WERI-Rb-1 (cell line): ENCODE measurements around the gene FARP2.
"Not testable (repeated sequence)": the region's sequence is repeated elsewhere in the genome, so short reads cannot be mapped to it uniquely, and the experiment has no call there.

Experiments used
- DNase-seq: peaks from one replicate; pipeline ENCODE4 v3.0.0-alpha.2; 2020
- H3K27ac ChIP-seq: fragments of 250-450 bp; sonication (Bioruptor Pico); 2 replicates; pipeline ENCODE4 v1.5.1; 2020; ENCODE audit warnings: mild to moderate bottlenecking, moderate library complexity
- H3K27me3 ChIP-seq: fragments of 250-450 bp; sonication (Bioruptor Pico); 2 replicates; pipeline ENCODE4 v1.5.1; 2021; ENCODE audit warnings: mild to moderate bottlenecking, low read depth, moderate library complexity; ENCODE audit not compliant: insufficient read depth, severe bottlenecking
- H3K36me3 ChIP-seq: fragments of 250-450 bp; sonication (Bioruptor Pico); 2 replicates; pipeline ENCODE4 v1.5.1; 2020; ENCODE audit warnings: mild to moderate bottlenecking, moderate library complexity
- H3K4me3 ChIP-seq: 2 replicates; pipeline ENCODE4 v1.5.1; 2011; ENCODE audit warnings: low read depth, mild to moderate bottlenecking, control low read depth, low read length
- H3K9me3 ChIP-seq: fragments of 250-450 bp; sonication (Bioruptor Pico); 2 replicates; pipeline ENCODE4 v1.5.1; 2021; ENCODE audit warnings: mild to moderate bottlenecking, moderate library complexity; ENCODE audit not compliant: severe bottlenecking
- CTCF ChIP-seq: IDR thresholded peaks from 2 replicates; pipeline ENCODE4 v1.5.1; 2011; ENCODE audit warnings: low read depth, mild to moderate bottlenecking, control low read depth, inconsistent platforms, low read length

FARP2 gene

GRCh38 chr2:241514553-241514952, 158.5 kb downstream of the FARP2 start:
- H3K27ac ChIP-seq = no peak overlapping the region
- no peaks in the 10 kb centered on the region for H3K27me3 ChIP-seq
- no peaks in the 10 kb centered on the region for H3K9me3 ChIP-seq
- DNase-seq = no peak
- no peaks in the 10 kb centered on the region for H3K36me3 ChIP-seq
- no peak for TF ChIP-seq CTCF
- H3K4me3 ChIP-seq = no peak overlapping the region

- no peak overlapping the region for H3K4me3 ChIP-seq
- no peak overlapping the region for H3K27ac ChIP-seq
- no peak for DNase-seq
- H3K36me3 ChIP-seq = no peaks in the 10 kb centered on the region
- H3K27me3 ChIP-seq = no peaks in the 10 kb centered on the region
- TF ChIP-seq CTCF = no peak
- no peaks in the 10 kb centered on the region for H3K9me3 ChIP-seq
These were observed 159.1 kb downstream of the FARP2 start for GRCh38 chr2:241514986-241515737.

DNA sequence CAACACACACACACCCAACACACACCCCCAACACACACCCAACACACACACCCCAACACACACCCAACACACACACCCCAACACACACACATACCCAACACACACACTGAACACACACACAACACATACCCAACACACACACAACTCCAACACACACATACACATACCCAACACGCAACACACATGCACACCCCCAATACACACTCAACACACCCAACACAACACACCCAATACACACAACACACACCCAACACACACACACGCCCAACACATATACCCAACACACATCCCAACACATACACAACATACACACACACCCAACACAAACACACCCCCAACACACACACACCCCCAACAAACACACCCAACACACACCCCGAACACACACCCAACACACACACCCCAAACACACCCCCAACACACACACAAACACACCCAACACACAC, 160.5 kb downstream of the FARP2 start:
- no peak for TF ChIP-seq CTCF
- Histone ChIP-seq H3K27ac (no peak overlapping the region), H3K4me3 (no peak overlapping the region), H3K27me3 (no peaks in the 10 kb centered on the region), H3K9me3 (no peaks in the 10 kb centered on the region), H3K36me3 (no peaks in the 10 kb centered on the region)
- no peak for DNase-seq

DNA sequence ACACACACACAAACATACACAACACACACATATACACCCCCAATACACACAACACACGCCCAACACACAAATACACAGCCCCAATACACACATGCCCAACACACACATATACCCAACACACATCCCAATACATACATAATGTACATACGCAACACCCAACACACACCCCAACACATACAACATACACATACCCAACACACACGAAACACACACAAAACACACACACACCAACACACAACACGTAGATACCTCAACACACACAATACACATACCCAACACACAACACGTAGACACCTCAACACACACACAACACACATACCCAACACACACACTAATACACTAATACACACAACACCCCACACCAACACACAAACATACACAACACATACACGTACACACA, 161.2 kb downstream of the FARP2 start:
- H3K27me3 ChIP-seq = no peaks in the 10 kb centered on the region
- no peak overlapping the region for H3K4me3 ChIP-seq
- H3K27ac ChIP-seq = no peak overlapping the region
- TF ChIP-seq CTCF = no peak
- no peaks in the 10 kb centered on the region for H3K36me3 ChIP-seq
- no peak for DNase-seq
- no peaks in the 10 kb centered on the region for H3K9me3 ChIP-seq

DNA sequence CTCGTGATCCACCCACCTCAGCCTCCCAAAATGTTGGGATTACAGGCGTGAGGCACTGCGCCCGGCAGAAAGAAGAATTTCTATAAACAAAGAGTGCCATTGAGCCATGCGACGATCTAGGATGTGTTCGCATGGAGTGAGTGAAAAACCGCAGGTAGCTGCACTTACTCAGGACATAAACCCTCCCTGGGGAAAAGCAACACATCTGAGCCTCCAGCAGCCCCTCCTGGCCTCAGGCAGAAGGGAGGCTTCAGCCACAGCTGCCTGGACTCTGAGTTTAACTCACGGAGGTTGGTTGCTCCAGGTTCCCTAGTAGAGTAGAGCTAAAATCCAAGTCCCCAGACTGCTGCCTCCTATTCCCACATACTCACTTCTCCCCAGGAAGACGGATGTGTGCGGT, 163.6 kb downstream of the FARP2 start:
- DNase-seq = no peak
- 0 out of 2 replicates have a peak, but pooled peaks have one; percentile 5 for TF ChIP-seq CTCF
- Histone ChIP-seq H3K27ac (no peak overlapping the region), H3K27me3 (no peaks in the 10 kb centered on the region), H3K36me3 (no peaks in the 10 kb centered on the region), H3K9me3 (no peaks in the 10 kb centered on the region), H3K4me3 (no peak overlapping the region)

GRCh38 chr2:241522477-241522876, 166.4 kb downstream of the FARP2 start:
- no peak for DNase-seq
- Histone ChIP-seq H3K9me3 (peaks cover 8% of the 10 kb centered on the region), H3K27me3 (no peaks in the 10 kb centered on the region), H3K4me3 (no peak overlapping the region), H3K36me3 (no peaks in the 10 kb centered on the region), H3K27ac (no peak overlapping the region)
- no peak for TF ChIP-seq CTCF

DNA sequence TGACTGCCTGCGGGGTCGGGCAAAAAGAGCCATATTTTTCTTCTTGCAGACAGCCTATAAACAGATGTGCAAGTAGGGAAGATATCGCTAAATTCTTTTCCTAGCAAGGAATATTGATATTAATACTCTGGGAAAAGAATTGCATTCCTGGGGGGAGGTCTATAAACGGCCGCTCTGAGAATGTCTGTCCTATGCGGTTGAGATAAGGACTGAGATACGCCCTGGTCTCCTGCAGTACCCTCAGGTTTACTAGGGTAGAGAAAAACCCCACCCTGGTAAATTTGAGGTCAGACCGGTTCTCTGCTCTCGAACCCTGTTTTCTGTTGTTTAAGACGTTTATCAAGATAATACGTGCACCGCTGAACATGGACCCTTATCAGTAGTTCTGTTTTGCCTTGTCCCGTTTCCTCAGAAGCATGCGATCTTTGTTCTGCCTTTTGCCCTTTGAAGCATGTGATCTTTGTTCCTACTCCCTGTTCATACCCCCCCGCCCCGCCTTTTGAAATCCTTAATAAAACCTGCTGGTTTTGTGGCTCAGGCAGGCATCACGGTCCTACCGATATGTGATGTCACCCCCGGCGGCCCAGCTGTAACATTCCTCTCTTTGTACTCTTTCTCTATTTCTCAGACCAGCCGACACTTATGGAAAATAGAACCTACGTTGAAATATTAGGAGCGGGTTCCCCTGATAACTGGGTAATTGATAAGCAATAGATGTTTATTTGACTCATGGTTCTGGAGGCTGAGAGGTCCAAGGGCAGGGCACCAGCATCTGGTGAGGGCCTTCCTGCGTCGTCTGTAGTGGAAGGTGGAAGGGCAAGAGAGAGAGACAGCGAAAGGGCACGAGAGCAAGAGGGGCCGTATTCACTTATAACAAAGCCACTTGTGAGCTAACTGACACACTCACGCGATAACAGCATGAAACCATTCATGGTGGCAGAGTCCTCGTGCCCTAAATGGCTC, 170.0 kb downstream of the FARP2 start:
- not testable (repeated sequence) for H3K36me3 ChIP-seq, H3K9me3 ChIP-seq, H3K27ac ChIP-seq, DNase-seq, H3K4me3 ChIP-seq, H3K27me3 ChIP-seq
